PC-9 (cell line): Measurements from ENCODE around the gene DAPK1.

Source experiments
- CTCF ChIP-seq: fragments of 200-600 bp; sonication (generic); conservative IDR thresholded peaks from 2 replicates; pipeline ENCODE4 v1.6.1; 2017; ENCODE audit warnings: mixed run types, antibody characterized with exemption, mild to moderate bottlenecking, moderate library complexity
- EZH2 ChIP-seq: fragments of 200-600 bp; sonication (generic); IDR thresholded peaks from 2 replicates; pipeline ENCODE4 v1.8.0; 2017; ENCODE audit warnings: antibody characterized with exemption, low read depth

GRCh38 chr9:87751868-87752267, 254.2 kb downstream of the DAPK1 start:
- TF ChIP-seq CTCF (no peak), EZH2 (no peak)
